Kidney epithelial cell (primary cell): ENCODE measurements around the gene CHPT1. TPM values are rescaled to one million over a fixed set of nuclear protein-coding genes. Genes with fewer than 3 reads are reported as not detected.
"Not testable (repeated sequence)": the region's sequence is repeated elsewhere in the genome, so short reads cannot be mapped to it uniquely, and the experiment has no call there.

ENCODE experiments used
- DNase-seq: peaks from one replicate; pipeline ENCODE4 v3.0.0-alpha.2; 2010; ENCODE audit warnings: low read depth
- H3K27me3 ChIP-seq: 2 replicates; pipeline ENCODE4 v1.6.0; 2011; ENCODE audit warnings: low read length; ENCODE audit not compliant: control insufficient read depth, insufficient read depth
- H3K36me3 ChIP-seq: 2 replicates; pipeline ENCODE4 v1.5.1; 2011; ENCODE audit warnings: low read length; ENCODE audit not compliant: control insufficient read depth, insufficient read depth
- H3K4me3 ChIP-seq: 2 replicates; pipeline ENCODE4 v1.5.1; 2011; ENCODE audit warnings: low read depth, mild to moderate bottlenecking, control low read depth, low read length
- CTCF ChIP-seq: IDR thresholded peaks from 2 replicates; pipeline ENCODE4 v1.5.1; 2011; ENCODE audit warnings: mild to moderate bottlenecking, moderate library complexity, low read length, control low read depth, inconsistent platforms; ENCODE audit not compliant: insufficient read depth, poor library complexity, severe bottlenecking
- total RNA-seq: library from RNA; depleted of rRNA; stranded (reverse); fragments of >200 nt; gene quantifications from 2 replicates; pipeline ENCODE4 v1.2.3, GENCODE V29; 2015

CHPT1 gene
- total RNA-seq, 1 donor from 2014 or later = 16.1 TPM

- no peak for DNase-seq
- Histone ChIP-seq H3K27me3 (no peaks in the 10 kb centered on the region), H3K4me3 (no peak overlapping the region), H3K36me3 (no peaks in the 10 kb centered on the region)
- TF ChIP-seq CTCF = no peak
Observed at GRCh38 chr12:101653503-101653902, 43.9 kb upstream of the CHPT1 start.

- no peak for TF ChIP-seq CTCF
- no peak overlapping the region for H3K4me3 ChIP-seq
- no peaks in the 10 kb centered on the region for H3K36me3 ChIP-seq
- no peak for DNase-seq
- no peaks in the 10 kb centered on the region for H3K27me3 ChIP-seq
Observed at GRCh38 chr12:101654442-101654841, 43.0 kb upstream of the CHPT1 start.

GRCh38 chr12:101655393-101655792 lies 42.0 kb upstream of the CHPT1 start:
- Histone ChIP-seq H3K4me3 (no peak overlapping the region), H3K27me3 (no peaks in the 10 kb centered on the region)

GRCh38 chr12:101660662-101661061 lies 36.8 kb upstream of the CHPT1 start:
- not testable (repeated sequence) for H3K27me3 ChIP-seq, DNase-seq, H3K36me3 ChIP-seq, H3K4me3 ChIP-seq

More at GRCh38 chr12:101655393-101655792, 42.0 kb upstream of the CHPT1 start:
- DNase-seq = no peak
- H3K36me3 ChIP-seq = no peaks in the 10 kb centered on the region
- no peak for TF ChIP-seq CTCF

- no peak for DNase-seq
- no peaks in the 10 kb centered on the region for H3K27me3 ChIP-seq
- no peak overlapping the region for H3K4me3 ChIP-seq
- H3K36me3 ChIP-seq = no peaks in the 10 kb centered on the region
- no peak for TF ChIP-seq CTCF
Observed at GRCh38 chr12:101663298-101663697, 34.1 kb upstream of the CHPT1 start.

GRCh38 chr12:101664992-101665391 lies 32.4 kb upstream of the CHPT1 start:
- no peak for TF ChIP-seq CTCF
- Histone ChIP-seq H3K36me3 (no peaks in the 10 kb centered on the region), H3K27me3 (no peaks in the 10 kb centered on the region), H3K4me3 (no peak overlapping the region)
- DNase-seq = no peak
